H1 (cell line): ENCODE results near the gene LGALS9. TPM values are rescaled to one million over a fixed set of nuclear protein-coding genes. Genes with fewer than 3 reads are reported as not detected.
"Not testable (repeated sequence)": the region's sequence is repeated elsewhere in the genome, so short reads cannot be mapped to it uniquely, and the experiment has no call there.

Source experiments
- CTCF ChIA-PET: fragments of 300-600 bp; sonication (Branson Sonifier 250); formaldehyde crosslinking; loops from one replicate; lab custom pipeline; 2021; ENCODE audit not compliant: partially characterized antibody; lab: Charles Lee
- POLR2A ChIA-PET: fragments of 300-600 bp; sonication (Branson Sonifier 250); formaldehyde crosslinking; loops from one replicate; lab custom pipeline; 2021; ENCODE audit warnings: inconsistent platforms; ENCODE audit not compliant: partially characterized antibody; lab: Charles Lee
- DNase-seq, 2 experiments: peaks; one replicate each; pipeline versions ENCODE4 v3.0.0 to v3.0.0-alpha.2; 2010 to 2022; ENCODE audit warnings: low spot score in 2 of 2, low read depth in 1 of 2, mixed read lengths in 1 of 2
- FAIRE-seq: peaks from 2 replicates; lab custom pipeline; 2011; peaks lifted over from hg19 to GRCh38; lab: Jason Lieb, UNC
- H2AFZ ChIP-seq: 2 replicates; pipeline ENCODE4 v1.8.1; 2012; ENCODE audit warnings: low read length, inconsistent platforms
- H2AK5ac ChIP-seq: 2 replicates; pipeline ENCODE4 v1.6.1; 2013; ENCODE audit warnings: low read depth, low read length
- H2BK120ac ChIP-seq: replicated peaks from 2 replicates; pipeline ENCODE3; 2013; ENCODE audit warnings: low read depth, low read length, inconsistent platforms
- H2BK12ac ChIP-seq: 2 replicates; pipeline ENCODE4 v1.6.1; 2013; ENCODE audit warnings: low read depth, low read length
- H2BK15ac ChIP-seq: 2 replicates; pipeline ENCODE4 v1.6.1; 2013; ENCODE audit warnings: low read length
- H2BK20ac ChIP-seq: 2 replicates; pipeline ENCODE4 v1.6.1; 2013; ENCODE audit warnings: low read length
- H2BK5ac ChIP-seq: 2 replicates; pipeline ENCODE4 v1.6.1; 2013; ENCODE audit warnings: low read depth, low read length
- H3K14ac ChIP-seq: 2 replicates; pipeline ENCODE4 v1.6.1; 2013; ENCODE audit warnings: inconsistent platforms; ENCODE audit not compliant: insufficient read length
- H3K18ac ChIP-seq: 2 replicates; pipeline ENCODE4 v1.6.1; 2013; ENCODE audit warnings: low read length; ENCODE audit errors: extremely low read depth
- H3K23ac ChIP-seq: 2 replicates; pipeline ENCODE4 v1.6.1; 2013; ENCODE audit warnings: inconsistent platforms; ENCODE audit not compliant: insufficient read length
- H3K23me2 ChIP-seq: 2 replicates; pipeline ENCODE4 v1.6.1; 2013; ENCODE audit warnings: low read depth, low read length
- H3K27ac ChIP-seq: 2 replicates; pipeline ENCODE4 v1.6.1; 2011; ENCODE audit warnings: low read depth, low read length, inconsistent platforms
- H3K27me3 ChIP-seq, 4 experiments: replicated peaks in 1 of 4; 1 replicate in 1 of 4; 2 replicates in 3 of 4; pipeline versions ENCODE4 v1.6.1 to v1.8.1; 2011 to 2013; ENCODE audit warnings: low read length in 3 of 4, mild to moderate bottlenecking in 3 of 4, inconsistent platforms in 2 of 4, mixed read lengths in 2 of 4, moderate library complexity in 1 of 4; ENCODE audit not compliant: control insufficient read depth in 3 of 4, insufficient read depth in 3 of 4; ENCODE audit errors: extremely low read depth in 1 of 4
- H3K36me3 ChIP-seq, 4 experiments: 2 replicates each; pipeline versions ENCODE4 v1.6.1 to v1.8.1; 2011 to 2013; ENCODE audit warnings: mild to moderate bottlenecking in 4 of 4, low read length in 3 of 4, moderate library complexity in 2 of 4, control low read depth in 1 of 4, inconsistent platforms in 1 of 4; ENCODE audit not compliant: insufficient read depth in 4 of 4, control insufficient read depth in 2 of 4
- H3K4ac ChIP-seq: replicated peaks from 2 replicates; pipeline ENCODE3; 2013; ENCODE audit warnings: low read length, low read depth, mixed read lengths, inconsistent platforms; ENCODE audit not compliant: insufficient read length
- H3K4me1 ChIP-seq, 4 experiments: replicated peaks in 1 of 4; 1 replicate in 1 of 4; 2 replicates in 3 of 4; pipeline versions ENCODE4 v1.6.1 to v1.8.1; 2011 to 2013; ENCODE audit warnings: low read length in 3 of 4, inconsistent platforms in 2 of 4, mixed read lengths in 1 of 4; ENCODE audit not compliant: insufficient read depth in 4 of 4, control insufficient read depth in 3 of 4
- H3K4me2 ChIP-seq, 2 experiments: 2 replicates each; pipeline versions ENCODE4 v1.6.1 to v1.8.1; 2011 to 2013; ENCODE audit warnings: low read depth in 2 of 2, low read length in 2 of 2, control low read depth in 1 of 2, inconsistent platforms in 1 of 2, mild to moderate bottlenecking in 1 of 2; ENCODE audit not compliant: insufficient read depth in 1 of 2
- H3K4me3 ChIP-seq, 4 experiments: fragments of 200-600, 300-600 bp in 1 of 4; sonication (generic), shearing (Covaris generic), sonication (Bioruptor Twin) in 1 of 4; 2 replicates each; pipeline versions ENCODE4 v1.5.1 to v1.8.1; 2011 to 2016; ENCODE audit warnings: low read length in 4 of 4, low read depth in 3 of 4, control low read depth in 2 of 4, inconsistent platforms in 2 of 4, mild to moderate bottlenecking in 2 of 4, mixed read lengths in 1 of 4, moderate library complexity in 1 of 4; ENCODE audit not compliant: insufficient read depth in 2 of 4; ENCODE audit errors: extremely low read depth in 1 of 4
- H3K56ac ChIP-seq: replicated peaks from 2 replicates; pipeline ENCODE3; 2013; ENCODE audit warnings: low read depth, mild to moderate bottlenecking, mixed read lengths, low read length, inconsistent platforms; ENCODE audit not compliant: insufficient read length
- H3K79me1 ChIP-seq: 2 replicates; pipeline ENCODE4 v1.6.1; 2013; ENCODE audit warnings: low read depth, low read length, control low read depth
- H3K79me2 ChIP-seq, 2 experiments: 2 replicates each; pipeline versions ENCODE4 v1.6.1 to v1.8.1; 2012 to 2013; ENCODE audit warnings: low read length in 2 of 2, mild to moderate bottlenecking in 2 of 2, inconsistent platforms in 1 of 2; ENCODE audit not compliant: insufficient read depth in 2 of 2, control insufficient read depth in 1 of 2
- H3K9ac ChIP-seq, 4 experiments: replicated peaks in 1 of 4; 1 replicate in 1 of 4; 2 replicates in 3 of 4; pipeline versions ENCODE4 v1.6.1 to v1.8.1; 2011 to 2013; ENCODE audit warnings: low read depth in 3 of 4, low read length in 3 of 4, control low read depth in 2 of 4, mild to moderate bottlenecking in 2 of 4, moderate library complexity in 2 of 4, inconsistent platforms in 1 of 4; ENCODE audit errors: extremely low read depth in 1 of 4
- H3K9me3 ChIP-seq, 2 experiments: 2 replicates each; pipeline versions ENCODE4 v1.6.1 to v1.8.1; 2012 to 2013; ENCODE audit warnings: mild to moderate bottlenecking in 2 of 2, moderate library complexity in 2 of 2, control low read depth in 1 of 2, inconsistent platforms in 1 of 2, low read depth in 1 of 2, low read length in 1 of 2, mixed read lengths in 1 of 2; ENCODE audit not compliant: insufficient read depth in 2 of 2
- H4K20me1 ChIP-seq, 2 experiments: replicated peaks in 1 of 2; 2 replicates each; pipeline versions ENCODE3 to v1.8.1; 2011 to 2013; ENCODE audit warnings: inconsistent platforms in 2 of 2, low read length in 2 of 2, mild to moderate bottlenecking in 1 of 2; ENCODE audit not compliant: insufficient read depth in 2 of 2, control insufficient read depth in 1 of 2
- H4K5ac ChIP-seq: 2 replicates; pipeline ENCODE4 v1.6.1; 2013; ENCODE audit warnings: low read length, low read depth, mixed read lengths, inconsistent platforms; ENCODE audit not compliant: insufficient read length
- H4K8ac ChIP-seq: 2 replicates; pipeline ENCODE4 v1.8.0; 2013; ENCODE audit warnings: mild to moderate bottlenecking, moderate library complexity, low read length, inconsistent platforms; ENCODE audit not compliant: insufficient read depth; ENCODE audit errors: extremely low read depth
- H4K91ac ChIP-seq: replicated peaks from 2 replicates; pipeline ENCODE3; 2013; ENCODE audit warnings: low read length, mixed read lengths, inconsistent platforms; ENCODE audit not compliant: insufficient read length
- WGBS, 2 experiments: shearing (Covaris generic) in 1 of 2; methylation state at CpG; one replicate each; pipeline versions ENCODE4 v1.1.6 to v1.1.7; 2013 to 2015; ENCODE audit warnings: low lambda C conversion rate in 2 of 2, mixed read lengths in 2 of 2, inconsistent platforms in 1 of 2, low coverage in 1 of 2, missing lambda C conversion rate in 1 of 2; ENCODE audit not compliant: insufficient replicate concordance in 2 of 2, insufficient coverage in 1 of 2, insufficient read length in 1 of 2; ENCODE audit errors: extremely low coverage in 1 of 2, missing lambda C conversion rate in 1 of 2; 5-methylcytosine and 5-hydroxymethylcytosine counted together
- polyA plus RNA-seq, 7 experiments: library from polyadenylated mRNA; depleted of rRNA in 3 of 7; stranded (reverse) in 5 of 7; unstranded in 2 of 7; fragments of >200 nt in 5 of 7; fragments of 200-250 nt in 2 of 7; gene quantifications; 1 replicate in 5 of 7; 2 replicates in 1 of 7; 4 replicates in 1 of 7; pipeline versions ENCODE4 v1.2.1 to v1.2.3, GENCODE V29; 2011 to 2013; ENCODE audit warnings: missing spikeins in 2 of 7, mixed read lengths in 2 of 7
- total RNA-seq: library from RNA; stranded (reverse); fragmentation: NEBNext Ultra II Directional; extraction: Animal tissue kit (Norgen Biotek cat#: 25700); gene quantifications from 2 replicates; pipeline ENCODE4 v1.2.1, GENCODE V29; 2021

LGALS9 gene
- total and polyA plus RNA-seq, 2 of the 8 experiments (the other 6 are each of a cell fraction or from before 2014, with no cell fraction given): 0.95 to 1.7 TPM

DNA sequence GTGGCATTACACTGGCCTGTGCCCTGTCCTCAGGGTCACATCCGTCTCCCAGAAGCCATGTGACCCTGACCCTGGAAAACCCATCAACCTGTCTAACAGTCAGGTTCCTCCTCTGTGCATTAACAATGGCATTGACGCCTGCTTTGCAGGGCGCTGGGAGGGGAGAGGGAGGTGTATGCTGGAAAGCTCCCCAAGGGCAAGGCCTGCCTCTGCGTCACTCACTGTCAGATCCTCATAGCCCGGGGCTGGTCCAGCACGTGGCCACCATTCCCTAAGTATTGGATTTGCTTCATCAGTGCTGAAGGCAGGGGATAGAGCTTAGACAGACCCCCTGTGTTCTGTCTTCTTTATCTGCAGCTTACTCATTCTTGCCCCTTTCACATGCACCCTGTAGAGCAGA, 35.3 kb downstream of the LGALS9 start:
- H4K91ac ChIP-seq, H2BK15ac ChIP-seq, H2BK5ac ChIP-seq, H3K4me3 ChIP-seq, POLR2A ChIA-PET, H4K8ac ChIP-seq, H2BK20ac ChIP-seq, H3K9ac ChIP-seq, H4K20me1 ChIP-seq, H4K5ac ChIP-seq, H3K23me2 ChIP-seq, H3K36me3 ChIP-seq, H2BK120ac ChIP-seq, H3K4me1 ChIP-seq, FAIRE-seq, H3K79me1 ChIP-seq, H3K9me3 ChIP-seq, H2BK12ac ChIP-seq, H3K27me3 ChIP-seq, H3K4ac ChIP-seq, H3K56ac ChIP-seq, H3K14ac ChIP-seq, H3K27ac ChIP-seq, H3K4me2 ChIP-seq, H2AFZ ChIP-seq, DNase-seq, H2AK5ac ChIP-seq, H3K18ac ChIP-seq, H3K23ac ChIP-seq, H3K79me2 ChIP-seq: not testable (repeated sequence)
- CTCF ChIA-PET: interaction anchor here (1.3 to 18.4 kb wide), 4 partner anchors 10 to 92 kb away, joined by 5 to 338 read pairs (median 40); no protein-coding TSS in a partner anchor
- WGBS, 2 experiments: 88% methylated on average over 6 of the region's 6 CpGs; no CpG with 5 or more reads in 1 of the 2 experiments
